Neural cell (in vitro differentiated cells): Measurements from ENCODE around the gene LRRC34. TPM values are rescaled to one million over a fixed set of nuclear protein-coding genes. Genes with fewer than 3 reads are reported as not detected.
A peak's percentile ranks its signal among the peaks of the same experiment; 100 is the strongest.

ENCODE experiments used
- H2AFZ ChIP-seq: fragments of 200-600, 300-800 bp; sonication (generic), shearing (Covaris generic); 2 replicates; pipeline ENCODE4 v1.6.0; 2014; ENCODE audit warnings: low read depth, mild to moderate bottlenecking, antibody characterized with exemption, low read length, moderate library complexity
- H3F3A ChIP-seq: fragments of 200-600 bp; shearing (Covaris generic); 2 replicates; pipeline ENCODE4 v1.6.1; 2016; ENCODE audit warnings: mild to moderate bottlenecking, moderate library complexity, mixed read lengths, antibody characterized with exemption, low read length; ENCODE audit not compliant: insufficient read depth, poor library complexity, severe bottlenecking
- H3K27ac ChIP-seq: fragments of 200-600, 300-800 bp; sonication (generic), shearing (Covaris generic); 2 replicates; pipeline ENCODE4 v1.5.1; 2014; ENCODE audit warnings: mild to moderate bottlenecking, low read length, moderate library complexity
- H3K27me3 ChIP-seq: fragments of 300-800, 200-600 bp; sonication (generic), shearing (Covaris generic); 2 replicates; pipeline ENCODE4 v1.6.0; 2014; ENCODE audit warnings: mild to moderate bottlenecking, low read depth, low read length, moderate library complexity; ENCODE audit not compliant: insufficient read depth
- H3K36me3 ChIP-seq: fragments of 300-800, 200-600 bp; sonication (generic), shearing (Covaris generic); 2 replicates; pipeline ENCODE4 v1.5.1; 2014; ENCODE audit warnings: mild to moderate bottlenecking, antibody characterized with exemption, low read length, moderate library complexity; ENCODE audit not compliant: insufficient read depth
- H3K4me2 ChIP-seq: fragments of 300-800, 200-600 bp; sonication (generic), shearing (Covaris generic); 2 replicates; pipeline ENCODE4 v1.6.0; 2014; ENCODE audit warnings: mild to moderate bottlenecking, low read length
- H3K4me3 ChIP-seq: fragments of 300-800, 200-600 bp; sonication (generic), shearing (Covaris generic); 2 replicates; pipeline ENCODE4 v1.5.1; 2014; ENCODE audit warnings: mild to moderate bottlenecking, low read length, moderate library complexity
- H3K79me2 ChIP-seq: fragments of 200-600 bp; shearing (Covaris generic); replicated peaks from 2 replicates; pipeline ENCODE4 v1.6.0; 2014; ENCODE audit warnings: mild to moderate bottlenecking, low read length, moderate library complexity; ENCODE audit not compliant: insufficient read depth
- H3K9ac ChIP-seq: fragments of 300-800, 200-600 bp; sonication (generic), shearing (Covaris generic); 2 replicates; pipeline ENCODE4 v1.6.1; 2016; ENCODE audit warnings: mild to moderate bottlenecking, low read length, mixed read lengths
- H3K9me2 ChIP-seq: fragments of 200-600 bp; shearing (Covaris generic); 2 replicates; pipeline ENCODE4 v1.6.1; 2016; ENCODE audit warnings: mild to moderate bottlenecking, low read length, mixed read lengths; ENCODE audit not compliant: insufficient read depth
- H3K9me3 ChIP-seq: fragments of 200-600, 300-800 bp; sonication (generic), shearing (Covaris generic); 2 replicates; pipeline ENCODE4 v1.6.1; 2016; ENCODE audit warnings: mild to moderate bottlenecking, mixed run types, low read length, moderate library complexity, mixed read lengths
- H4K20me1 ChIP-seq: fragments of 200-600 bp; shearing (Covaris generic); 2 replicates; pipeline ENCODE4 v1.6.1; 2016; ENCODE audit warnings: mild to moderate bottlenecking, mixed run types; ENCODE audit not compliant: insufficient read depth
- CTCF ChIP-seq: fragments of 450-650 bp; IDR thresholded peaks from 2 replicates; pipeline ENCODE4 v1.5.1; 2014; ENCODE audit warnings: antibody characterized with exemption, mild to moderate bottlenecking, moderate library complexity; ENCODE audit not compliant: poor library complexity, severe bottlenecking
- EP300 ChIP-seq: fragments of 450-650 bp; conservative IDR thresholded peaks from 2 replicates; pipeline ENCODE4 v1.6.1; 2014; ENCODE audit warnings: antibody characterized with exemption, mild to moderate bottlenecking, moderate library complexity; ENCODE audit not compliant: poor library complexity, severe bottlenecking
- EZH2 ChIP-seq: fragments of 200-600, 300-800 bp; shearing (Covaris generic), sonication (generic); IDR thresholded peaks from 2 replicates; pipeline ENCODE4 v1.6.1; 2014; ENCODE audit warnings: antibody characterized with exemption, low read length, borderline replicate concordance, mild to moderate bottlenecking; ENCODE audit not compliant: insufficient read depth, poor library complexity, severe bottlenecking
- MXI1 ChIP-seq: fragments of 450-650 bp; conservative IDR thresholded peaks from 2 replicates; pipeline ENCODE4 v1.6.1; 2014; ENCODE audit warnings: antibody characterized with exemption, mild to moderate bottlenecking; ENCODE audit not compliant: poor library complexity, severe bottlenecking
- POLR2AphosphoS5 ChIP-seq: IDR thresholded peaks from 2 replicates; pipeline ENCODE4 v1.6.1; 2012
- RAD21 ChIP-seq: fragments of 450-650 bp; conservative IDR thresholded peaks from 2 replicates; pipeline ENCODE4 v1.6.1; 2014; ENCODE audit warnings: antibody characterized with exemption, mild to moderate bottlenecking, moderate library complexity
- REST ChIP-seq: IDR thresholded peaks from 2 replicates; pipeline ENCODE4 v1.6.1; 2012; ENCODE audit warnings: borderline replicate concordance
- SMC3 ChIP-seq: fragments of 450-650 bp; conservative IDR thresholded peaks from 2 replicates; pipeline ENCODE4 v1.6.1; 2014; ENCODE audit warnings: antibody characterized with exemption, mild to moderate bottlenecking, moderate library complexity; ENCODE audit not compliant: poor library complexity
- TAF1 ChIP-seq: IDR thresholded peaks from 2 replicates; pipeline ENCODE4 v1.6.1; 2012; ENCODE audit warnings: low read depth
- polyA plus RNA-seq: library from polyadenylated mRNA; depleted of rRNA; stranded (reverse); fragments of >200 nt; gene quantifications from 2 replicates; pipeline ENCODE4 v1.2.3, GENCODE V29; 2014

Gene LRRC34
- polyA plus RNA-seq, 1 donor from 2014 or later = 1.1 TPM

- Histone ChIP-seq H4K20me1 (no peaks in the 10 kb centered on the region), H3K27ac (peak within 1 kb of the TSS; percentile 99), H3K79me2 (peaks cover 26% of the 10 kb centered on the region), H3K9ac (peak within 1 kb of the TSS; percentile 99), H3K27me3 (peaks cover 5% of the 10 kb centered on the region), H3K9me3 (no peaks in the 10 kb centered on the region), H3K4me3 (peak within 1 kb of the TSS; percentile 93), H3K36me3 (no peaks in the 10 kb centered on the region), H3K9me2 (no peaks in the 10 kb centered on the region), H3K4me2 (peak within 1 kb of the TSS; percentile 49), H2AFZ (peak within 1 kb of the TSS; percentile 98), H3F3A (no peaks in the 10 kb centered on the region)
- peak; percentile 73 for TF ChIP-seq SMC3
- TF ChIP-seq RAD21 = peak; percentile 64
- TF ChIP-seq REST = peak; percentile 62
- TF ChIP-seq CTCF = peak; percentile 67
- TF ChIP-seq MXI1 = peak; percentile 67
- no peak for TF ChIP-seq EZH2
- TF ChIP-seq EP300 = peak; percentile 84
- peak; percentile 99 for TF ChIP-seq POLR2AphosphoS5
- TF ChIP-seq TAF1 = peak; percentile 51
Measured at GRCh38 chr3:169772897-169773816, 39.5 kb downstream of the LRRC34 start, which contains the start of gene MYNN. TSS of gene MYNN (plus strand) at chr3:169773396. CDS start at chr3:169774296, 900 bp downstream.

- no peaks in the 10 kb centered on the region for H4K20me1 ChIP-seq
- no peaks in the 10 kb centered on the region for H3K36me3 ChIP-seq
- no peaks in the 10 kb centered on the region for H3K9me3 ChIP-seq
- peak overlapping the region; percentile 99 for H3K27ac ChIP-seq
- H3K4me2 ChIP-seq = peak overlapping the region; percentile 2
- H3K79me2 ChIP-seq = peaks cover 26% of the 10 kb centered on the region
- peaks cover 5% of the 10 kb centered on the region for H3K27me3 ChIP-seq
- H3K4me3 ChIP-seq = peak overlapping the region; percentile 93
- peak overlapping the region; percentile 99 for H3K9ac ChIP-seq
- no peak for TF ChIP-seq TAF1
- peak; percentile 69 for TF ChIP-seq POLR2AphosphoS5
- TF ChIP-seq MXI1 = peak; percentile 99
- H2AFZ ChIP-seq = peak overlapping the region; percentile 98
- no peaks in the 10 kb centered on the region for H3F3A ChIP-seq
- H3K9me2 ChIP-seq = no peaks in the 10 kb centered on the region
Measured at GRCh38 chr3:169772305-169772896, 40.3 kb downstream of the LRRC34 start.
